HepG2 (cell line): ENCODE results near the gene GFRA1. TPM values are rescaled to one million over a fixed set of nuclear protein-coding genes. Genes with fewer than 3 reads are reported as not detected.

ENCODE experiments used
- ATAC-seq: fragments of 200-7000 bp; cut with Tn5 transposase; 3 replicates; pipeline ENCODE4 v1.9.1; 2020; ENCODE audit warnings: mild to moderate bottlenecking, moderate library complexity
- BruUV-seq: library from RNA; stranded (reverse); fragments of 400-500 nt; replicated peaks from 2 replicates; lab custom pipeline; 2021; lab: Mats Ljungman, UMichigan
- CTCF ChIA-PET: fragments of 300-600 bp; formaldehyde crosslinking; extraction: SDS; loops from one replicate; lab custom pipeline; 2021; ENCODE audit warnings: low total read pairs, inconsistent platforms, low intra/inter-chr PET ratio; lab: Yijun Ruan, JAX
- POLR2A ChIA-PET: fragments of 350-600 bp; sonication (Branson Sonifier 250); formaldehyde crosslinking; loops from one replicate; lab custom pipeline; 2020; ENCODE audit warnings: antibody characterized with exemption, inconsistent platforms; lab: Yijun Ruan, JAX
- DNase-seq: peaks from one replicate; pipeline ENCODE4 v3.0.0-alpha.2; 2015; ENCODE audit warnings: low spot score
- FAIRE-seq: peaks from 3 replicates; lab custom pipeline; 2011; peaks lifted over from hg19 to GRCh38; lab: Jason Lieb, UNC
- H2AFZ ChIP-seq: one replicate; pipeline ENCODE4 v1.6.1; 2011; ENCODE audit warnings: low read length, inconsistent platforms
- H3K27ac ChIP-seq: fragments of 300-600 bp; 3 replicates; pipeline ENCODE4 v1.8.0; 2011; ENCODE audit warnings: mixed run types, mild to moderate bottlenecking, mixed read lengths, low read length, inconsistent platforms; ENCODE audit not compliant: insufficient read depth; ENCODE audit errors: extremely low read length
- H3K27me3 ChIP-seq, 2 experiments: fragments of 200-600 bp in 1 of 2; 2 replicates in 1 of 2; 3 replicates in 1 of 2; pipeline versions ENCODE4 v1.6.0 to v1.8.0; 2011; ENCODE audit warnings: low read length in 2 of 2, mild to moderate bottlenecking in 2 of 2, moderate library complexity in 2 of 2, inconsistent platforms in 1 of 2; ENCODE audit not compliant: insufficient read depth in 2 of 2, control insufficient read depth in 1 of 2
- H3K36me3 ChIP-seq, 2 experiments: fragments of 200-600 bp in 1 of 2; replicated peaks in 1 of 2; 2 replicates in 1 of 2; 3 replicates in 1 of 2; pipeline versions ENCODE4 v1.5.1 to v1.8.0; 2011; ENCODE audit warnings: low read length in 2 of 2, inconsistent platforms in 1 of 2; ENCODE audit not compliant: insufficient read depth in 2 of 2, control insufficient read depth in 1 of 2
- H3K4me1 ChIP-seq: 2 replicates; pipeline ENCODE4 v1.5.1; 2012; ENCODE audit warnings: low read length, inconsistent platforms; ENCODE audit not compliant: insufficient read depth
- H3K4me2 ChIP-seq: 2 replicates; pipeline ENCODE4 v1.6.0; 2011; ENCODE audit warnings: low read depth, low read length, inconsistent platforms
- H3K4me3 ChIP-seq, 3 experiments: fragments of 200-600 bp in 1 of 3; sonication (generic), shearing (Covaris generic) in 1 of 3; replicated peaks in 1 of 3; 2 replicates each; pipeline ENCODE4 v1.5.1; 2011 to 2016; ENCODE audit warnings: low read length in 3 of 3, inconsistent platforms in 2 of 3, low read depth in 2 of 3, mild to moderate bottlenecking in 2 of 3, control low read depth in 1 of 3, mixed read lengths in 1 of 3; ENCODE audit not compliant: insufficient read depth in 1 of 3
- H3K79me2 ChIP-seq: one replicate; pipeline ENCODE4 v1.6.1; 2011; ENCODE audit warnings: low read length, inconsistent platforms; ENCODE audit not compliant: insufficient read depth
- H3K9ac ChIP-seq: 2 replicates; pipeline ENCODE4 v1.6.0; 2011; ENCODE audit warnings: mild to moderate bottlenecking, low read depth, low read length, inconsistent platforms; ENCODE audit not compliant: insufficient read depth
- H3K9me3 ChIP-seq: 2 replicates; pipeline ENCODE4 v1.5.1; 2012; ENCODE audit warnings: mild to moderate bottlenecking, low read length
- H4K20me1 ChIP-seq: 2 replicates; pipeline ENCODE4 v1.6.0; 2011; ENCODE audit warnings: inconsistent platforms, mild to moderate bottlenecking, low read length, moderate library complexity; ENCODE audit not compliant: insufficient read depth
- ATAD3A ChIP-seq: sonication (generic); formaldehyde crosslinking; IDR thresholded peaks from 2 replicates; pipeline ENCODE4 v1.4.0; 2020; ENCODE audit warnings: missing genetic modification reagents
- KIAA2018 ChIP-seq: sonication (generic); formaldehyde crosslinking; IDR thresholded peaks from 2 replicates; pipeline ENCODE4 v1.5.0; 2020; ENCODE audit warnings: mild to moderate bottlenecking, missing genetic modification reagents, borderline replicate concordance
- KLF9 ChIP-seq: IDR thresholded peaks from 2 replicates; pipeline ENCODE4 v1.6.1; 2016; ENCODE audit warnings: low read depth
- MIXL1 ChIP-seq: IDR thresholded peaks from 2 replicates; pipeline ENCODE4 v1.6.1; 2016
- RARG ChIP-seq: sonication (generic); formaldehyde crosslinking; IDR thresholded peaks from 2 replicates; pipeline ENCODE4 v1.4.0; 2020; ENCODE audit warnings: low read depth, mild to moderate bottlenecking, missing genetic modification reagents
- SPEN ChIP-seq: sonication (generic); formaldehyde crosslinking; IDR thresholded peaks from 2 replicates; pipeline ENCODE4 v1.5.1; 2020; ENCODE audit warnings: low read depth, mild to moderate bottlenecking, missing genetic modification reagents
- TFDP2 ChIP-seq: sonication (generic); formaldehyde crosslinking; IDR thresholded peaks from 2 replicates; pipeline ENCODE4 v1.4.0; 2020; ENCODE audit warnings: missing genetic modification reagents
- U2AF1 ChIP-seq: fragments of 200-400 bp; formaldehyde crosslinking; optimal IDR thresholded peaks from 2 replicates; pipeline ENCODE3; 2017; ENCODE audit warnings: mild to moderate bottlenecking, low read depth, low read length
- ZNF230 ChIP-seq: sonication (generic); formaldehyde crosslinking; IDR thresholded peaks from 2 replicates; pipeline ENCODE4 v1.4.0; 2020; ENCODE audit warnings: mild to moderate bottlenecking, missing genetic modification reagents
- ZNF333 ChIP-seq: sonication (generic); formaldehyde crosslinking; IDR thresholded peaks from 2 replicates; pipeline ENCODE4 v1.4.0; 2020; ENCODE audit warnings: mild to moderate bottlenecking, missing genetic modification reagents, borderline replicate concordance
- ZNF549 ChIP-seq: sonication (generic); formaldehyde crosslinking; IDR thresholded peaks from 2 replicates; pipeline ENCODE4 v1.5.0; 2020; ENCODE audit warnings: missing genetic modification reagents
- ZNF563 ChIP-seq: sonication (generic); formaldehyde crosslinking; IDR thresholded peaks from 2 replicates; pipeline ENCODE4 v1.8.0; 2022; ENCODE audit warnings: mild to moderate bottlenecking, moderate library complexity, missing genetic modification reagents
- ZNF790 ChIP-seq: sonication (generic); formaldehyde crosslinking; IDR thresholded peaks from 2 replicates; pipeline ENCODE4 v1.8.0; 2022; ENCODE audit warnings: missing genetic modification reagents, mild to moderate bottlenecking, borderline replicate concordance
- ZSCAN9 ChIP-seq: IDR thresholded peaks from 2 replicates; pipeline ENCODE4 v1.6.1; 2016; ENCODE audit warnings: borderline replicate concordance
- WGBS: methylation state at CpG from one replicate; pipeline ENCODE4 v1.1.6; 2017; ENCODE audit warnings: low lambda C conversion rate; 5-methylcytosine and 5-hydroxymethylcytosine counted together
- in situ Hi-C: cut with HindIII; loops from 2 replicates; pipeline ENCODE4 v1.10.0; 2017; ENCODE audit warnings: low pct_unique_long_range_greater_than_20kb; ENCODE audit not compliant: extremely low pct_ligation_motif_present
- intact Hi-C: fragments of 100-400 bp; cut with micrococcal nuclease; formaldehyde crosslinking; loops from one replicate; pipeline ENCODE4 v1.10.0; 2022; ENCODE audit not compliant: unreplicated experiment
- polyA plus RNA-seq, 8 experiments: library from polyadenylated mRNA; depleted of rRNA in 3 of 8; stranded (reverse) in 7 of 8; unstranded in 1 of 8; fragments of >200 nt; fragmentation: Illumina TruSeq in 4 of 8; extraction: Trizol in 4 of 8; gene quantifications; 2 replicates each; pipeline versions ENCODE4 v1.2.1 to v1.2.3, GENCODE V29; 2011 to 2016; ENCODE audit warnings: low read depth in 4 of 8, missing spikeins in 1 of 8, mixed read lengths in 1 of 8; ENCODE audit not compliant: insufficient read depth in 1 of 8
- total RNA-seq, 5 experiments: library from RNA; depleted of rRNA; stranded (reverse); fragments of >200 nt; fragmentation: Illumina TruSeq; extraction: Trizol; gene quantifications; 2 replicates each; pipeline ENCODE4 v1.2.3, GENCODE V29; 2016; ENCODE audit warnings: low read depth in 1 of 5
- TF ChIP-seq, protein P1 (sequence below): sonication (generic); formaldehyde crosslinking; IDR thresholded peaks from 2 replicates; pipeline ENCODE4 v1.5.1; 2020; ENCODE audit warnings: mild to moderate bottlenecking, missing genetic modification reagents, borderline replicate concordance

The GFRA1 gene
- total and polyA plus RNA-seq, 2 of the 13 experiments (the other 11 are each of a cell fraction or from before 2014, with no cell fraction given): not detected

DNA sequence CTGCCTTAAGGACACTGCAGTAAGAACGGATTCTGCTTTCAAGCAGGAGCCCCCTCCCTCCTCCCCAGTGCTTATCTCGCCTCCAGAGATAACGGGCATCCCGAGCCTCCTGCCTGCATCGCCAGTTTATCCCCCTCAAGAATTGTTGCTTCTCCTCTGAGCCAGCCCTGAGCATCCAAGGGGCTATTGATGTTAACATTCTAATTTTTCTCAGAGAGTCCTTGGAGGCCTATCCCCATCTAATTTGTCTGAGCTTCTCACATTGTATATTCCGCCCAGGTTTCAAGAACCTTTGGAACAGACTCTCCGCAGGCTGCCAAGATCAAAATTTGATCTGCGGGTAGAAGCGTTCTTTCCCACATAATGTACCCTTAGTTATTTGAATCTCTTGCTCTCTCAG is 180.0 kb downstream of the GFRA1 start:
- H3K4me1 ChIP-seq: no peaks in the 10 kb centered on the region
- TF ChIP-seq ZNF563 (CRISPR knock-in tag) (no peak), MIXL1 (no peak), ZNF790 (CRISPR knock-in tag) (no peak), ZSCAN9 (CRISPR knock-in tag) (no peak), TFDP2 (CRISPR knock-in tag) (no peak), ZNF549 (no peak), U2AF1 (no peak), RARG (no peak), ATAD3A (no peak), SPEN (CRISPR knock-in tag) (no peak), KIAA2018 (no peak), ZNF230 (CRISPR knock-in tag) (no peak), KLF9 (no peak), ZNF333 (CRISPR knock-in tag) (no peak)
- TF ChIP-seq, protein P1, sequence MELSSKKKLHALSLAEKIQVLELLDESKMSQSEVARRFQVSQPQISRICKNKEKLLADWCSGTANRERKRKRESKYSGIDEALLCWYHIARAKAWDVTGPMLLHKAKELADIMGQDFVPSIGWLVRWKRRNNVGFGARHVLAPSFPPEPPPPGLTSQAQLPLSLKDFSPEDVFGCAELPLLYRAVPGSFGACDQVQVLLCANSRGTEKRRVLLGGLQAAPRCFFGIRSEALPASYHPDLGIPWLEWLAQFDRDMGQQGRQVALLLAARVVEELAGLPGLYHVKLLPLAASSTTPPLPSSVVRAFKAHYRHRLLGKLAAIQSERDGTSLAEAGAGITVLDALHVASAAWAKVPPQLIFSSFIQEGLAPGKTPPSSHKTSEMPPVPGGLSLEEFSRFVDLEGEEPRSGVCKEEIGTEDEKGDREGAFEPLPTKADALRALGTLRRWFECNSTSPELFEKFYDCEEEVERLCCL (CRISPR knock-in tag): no peak
- no peak overlapping the region for H3K4me3 ChIP-seq
- H3K27me3 ChIP-seq: 0 out of 5 replicates have a peak, but pooled peaks cover 0 to 2% of the 10 kb centered on the region in 2 experiments
- no peak overlapping the region for H3K9ac ChIP-seq
- H4K20me1 ChIP-seq: no peaks in the 10 kb centered on the region
- H3K79me2 ChIP-seq: no peaks in the 10 kb centered on the region
- no peak overlapping the region for H3K4me2 ChIP-seq
- intact Hi-C loops (no loop called here), in situ Hi-C loops (no loop called here)
- ChIA-PET CTCF (no interaction called here), POLR2A (no interaction called here)
- no peak overlapping the region for H3K27ac ChIP-seq
- WGBS: 33% methylated on average over 9 of the region's 9 CpGs
- no peak overlapping the region for H2AFZ ChIP-seq
- FAIRE-seq (no peak), ATAC-seq (no peak), DNase-seq (no peak)
- no peaks in the 10 kb centered on the region for H3K36me3 ChIP-seq
- BruUV-seq: no TSS peak
- H3K9me3 ChIP-seq: no peaks in the 10 kb centered on the region
